VCaP (cell line): ENCODE results near the gene TANGO6.

ENCODE experiments used
- H3K27ac ChIP-seq: fragments of 450-650 bp; 2 replicates; pipeline ENCODE4 v1.5.1; 2017
- TF ChIP-seq, protein P1 (sequence below): fragments of 450-650 bp; conservative IDR thresholded peaks from 2 replicates; pipeline ENCODE4 v1.5.1; 2017; ENCODE audit warnings: mild to moderate bottlenecking, moderate library complexity

TANGO6 gene

GRCh38 chr16:68823401-68824135 lies 19.8 kb upstream of the TANGO6 start:
- H3K27ac ChIP-seq: no peak overlapping the region

GRCh38 chr16:68825427-68825826 lies 17.9 kb upstream of the TANGO6 start:
- no peak overlapping the region for H3K27ac ChIP-seq
- TF ChIP-seq, protein P1, sequence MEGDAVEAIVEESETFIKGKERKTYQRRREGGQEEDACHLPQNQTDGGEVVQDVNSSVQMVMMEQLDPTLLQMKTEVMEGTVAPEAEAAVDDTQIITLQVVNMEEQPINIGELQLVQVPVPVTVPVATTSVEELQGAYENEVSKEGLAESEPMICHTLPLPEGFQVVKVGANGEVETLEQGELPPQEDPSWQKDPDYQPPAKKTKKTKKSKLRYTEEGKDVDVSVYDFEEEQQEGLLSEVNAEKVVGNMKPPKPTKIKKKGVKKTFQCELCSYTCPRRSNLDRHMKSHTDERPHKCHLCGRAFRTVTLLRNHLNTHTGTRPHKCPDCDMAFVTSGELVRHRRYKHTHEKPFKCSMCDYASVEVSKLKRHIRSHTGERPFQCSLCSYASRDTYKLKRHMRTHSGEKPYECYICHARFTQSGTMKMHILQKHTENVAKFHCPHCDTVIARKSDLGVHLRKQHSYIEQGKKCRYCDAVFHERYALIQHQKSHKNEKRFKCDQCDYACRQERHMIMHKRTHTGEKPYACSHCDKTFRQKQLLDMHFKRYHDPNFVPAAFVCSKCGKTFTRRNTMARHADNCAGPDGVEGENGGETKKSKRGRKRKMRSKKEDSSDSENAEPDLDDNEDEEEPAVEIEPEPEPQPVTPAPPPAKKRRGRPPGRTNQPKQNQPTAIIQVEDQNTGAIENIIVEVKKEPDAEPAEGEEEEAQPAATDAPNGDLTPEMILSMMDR: no peak

More at GRCh38 chr16:68823401-68824135, 19.8 kb upstream of the TANGO6 start:
- TF ChIP-seq, protein P1: no peak

GRCh38 chr16:68826652-68827051 lies 16.7 kb upstream of the TANGO6 start:
- TF ChIP-seq, protein P1: no peak

GRCh38 chr16:68833251-68833650 lies 10.1 kb upstream of the TANGO6 start:
- TF ChIP-seq, protein P1: no peak
- H3K27ac ChIP-seq: no peak overlapping the region

More at GRCh38 chr16:68826652-68827051, 16.7 kb upstream of the TANGO6 start:
- no peak overlapping the region for H3K27ac ChIP-seq

GRCh38 chr16:68834550-68834949 lies 8.8 kb upstream of the TANGO6 start:
- TF ChIP-seq, protein P1: no peak
- 0 out of 2 replicates have a peak overlapping the region, but pooled peaks have one; percentile 5 for H3K27ac ChIP-seq

GRCh38 chr16:68835970-68836369 lies 7.4 kb upstream of the TANGO6 start:
- no peak overlapping the region for H3K27ac ChIP-seq
- TF ChIP-seq, protein P1: no peak

DNA sequence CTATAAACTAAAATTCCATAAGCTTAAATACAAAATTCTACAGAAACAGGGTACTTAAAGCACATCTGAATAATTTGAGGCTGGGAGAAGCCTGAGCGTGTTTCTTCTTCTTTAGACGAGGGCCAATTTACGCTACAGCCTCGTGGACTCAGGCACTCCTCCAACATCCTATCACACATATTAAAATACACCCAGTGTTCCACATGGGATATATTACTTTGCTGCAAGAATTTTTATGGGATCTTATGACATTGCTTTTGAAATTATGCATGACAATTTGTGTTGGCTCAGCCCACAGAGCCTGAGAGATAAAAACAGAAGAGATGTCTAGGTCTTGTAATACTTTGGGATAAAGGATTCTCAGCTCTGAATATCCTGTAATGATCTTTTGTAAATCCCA lies 3.5 kb upstream of the TANGO6 start:
- TF ChIP-seq, protein P1: no peak

GRCh38 chr16:68842964-68843481 lies 308 bp upstream of the TANGO6 start:
- H3K27ac ChIP-seq: peak overlapping the region; percentile 72

More for the DNA sequence above, 3.5 kb upstream of the TANGO6 start:
- peak overlapping the region; percentile 52 for H3K27ac ChIP-seq
